GM19351 (cell line): ENCODE data around the gene PCSK4.
"Not testable (repeated sequence)": the region's sequence is repeated elsewhere in the genome, so short reads cannot be mapped to it uniquely, and the experiment has no call there.

ENCODE experiments used
- ATAC-seq: cut with Tn5 transposase; IDR thresholded peaks from one replicate; pipeline ENCODE4 v1.9.1; 2021; ENCODE audit warnings: mild to moderate bottlenecking, moderate library complexity; ENCODE audit not compliant: unreplicated experiment

PCSK4 gene

GRCh38 chr19:1490311-1491113 is at the start of gene PCSK4:
PCSK4 (minus strand) TSS chr19:1490350; CDS start chr19:1490346, 4 bp downstream.
- ATAC-seq: peak; percentile 81

GRCh38 chr19:1539749-1540148 is 49.6 kb upstream of the PCSK4 start:
- ATAC-seq: not testable (repeated sequence)

- no peak for ATAC-seq
Measured at GRCh38 chr19:1538978-1539377, 48.8 kb upstream of the PCSK4 start.

- not testable (repeated sequence) for ATAC-seq
Measured at GRCh38 chr19:1535699-1536098, 45.5 kb upstream of the PCSK4 start.

GRCh38 chr19:1534972-1535371 is 44.8 kb upstream of the PCSK4 start:
- no peak for ATAC-seq

- ATAC-seq: no peak
Measured at GRCh38 chr19:1533510-1534150, 43.5 kb upstream of the PCSK4 start.

GRCh38 chr19:1532003-1532402 is 41.9 kb upstream of the PCSK4 start:
- ATAC-seq: no peak

- no peak for ATAC-seq
Measured at GRCh38 chr19:1531587-1531986, 41.4 kb upstream of the PCSK4 start.

GRCh38 chr19:1530856-1531255 is 40.7 kb upstream of the PCSK4 start:
- not testable (repeated sequence) for ATAC-seq

GRCh38 chr19:1529430-1529816 is 39.3 kb upstream of the PCSK4 start:
- ATAC-seq: no peak

- no peak for ATAC-seq
Measured at GRCh38 chr19:1528596-1529429, 38.7 kb upstream of the PCSK4 start.

- ATAC-seq: no peak
Measured at GRCh38 chr19:1527650-1528309, 37.6 kb upstream of the PCSK4 start.

- ATAC-seq: no peak
Measured at GRCh38 chr19:1526979-1527649, 37.0 kb upstream of the PCSK4 start.

GRCh38 chr19:1526066-1526778 is 36.1 kb upstream of the PCSK4 start:
- ATAC-seq: no peak

GRCh38 chr19:1525343-1525742 is 35.2 kb upstream of the PCSK4 start:
- ATAC-seq: no peak

- no peak for ATAC-seq
Measured at GRCh38 chr19:1524972-1525325, 34.8 kb upstream of the PCSK4 start.

- ATAC-seq: no peak
Measured at GRCh38 chr19:1524287-1524971, 34.3 kb upstream of the PCSK4 start.

GRCh38 chr19:1523412-1524286 is 33.5 kb upstream of the PCSK4 start, which contains the start of gene PLK5:
PLK5 (plus strand) TSS chr19:1524077; CDS start chr19:1526997, 2,920 bp downstream.
- ATAC-seq: no peak
